Peyer's patch (tissue), 4 donors: ENCODE measurements around the gene TBCK. TPM values are rescaled to one million over a fixed set of nuclear protein-coding genes. Genes with fewer than 3 reads are reported as not detected.

Experiments used
- DNase-seq, 3 donors: peaks; one replicate each; pipeline ENCODE4 v3.0.0-alpha.2; 2017 to 2019
- H3K27ac ChIP-seq, 4 donors: fragments of 200-600 bp; sonication (generic); one replicate each; pipeline ENCODE4 v1.5.1; 2016 to 2019
- H3K27me3 ChIP-seq, 2 donors: fragments of 200-600 bp; sonication (generic); one replicate each; pipeline ENCODE4 v1.5.1; 2019
- H3K36me3 ChIP-seq, 3 donors: fragments of 200-600 bp; sonication (generic); one replicate each; pipeline ENCODE4 v1.5.1; 2016 to 2019
- H3K4me1 ChIP-seq, 4 donors: fragments of 200-600 bp; sonication (generic); one replicate each; pipeline ENCODE4 v1.5.1; 2016 to 2019
- H3K4me3 ChIP-seq, 4 donors: fragments of 200-600 bp; sonication (generic); 1 replicate in 3 of 4; 2 replicates in 1 of 4; pipeline ENCODE4 v1.5.1; 2016 to 2019; ENCODE audit warnings: mild to moderate bottlenecking in 1 of 4
- H3K9me3 ChIP-seq, 4 donors: fragments of 200-600 bp; sonication (generic); one replicate each; pipeline ENCODE4 v1.5.1; 2016 to 2019; ENCODE audit warnings: mild to moderate bottlenecking in 1 of 4
- POLR2A ChIP-seq, 2 donors: fragments of 450-650 bp; IDR thresholded peaks; one replicate each; pipeline ENCODE4 v1.5.1; 2017; ENCODE audit warnings: antibody characterized with exemption in 2 of 2, mild to moderate bottlenecking in 2 of 2, moderate library complexity in 2 of 2
- total RNA-seq, 4 donors: library from RNA; depleted of rRNA; stranded (reverse); fragments of >200 nt; gene quantifications; one replicate each; pipeline ENCODE4 v1.1.0, GENCODE V29; 2016
- TF ChIP-seq, protein P1 (sequence below), 6 experiments: fragments of 450-650 bp in 4 of 6; fragments of 200-600 bp in 2 of 6; sonication (generic) in 1 of 6; IDR thresholded peaks; one replicate each; pipeline ENCODE4 v1.5.1; 2017 to 2019; ENCODE audit warnings: antibody characterized with exemption in 6 of 6, mild to moderate bottlenecking in 3 of 6, moderate library complexity in 1 of 6

The TBCK gene
- total RNA-seq, 4 donors from 2014 or later = 39.9 to 96.6 (median 53.1) TPM

DNA sequence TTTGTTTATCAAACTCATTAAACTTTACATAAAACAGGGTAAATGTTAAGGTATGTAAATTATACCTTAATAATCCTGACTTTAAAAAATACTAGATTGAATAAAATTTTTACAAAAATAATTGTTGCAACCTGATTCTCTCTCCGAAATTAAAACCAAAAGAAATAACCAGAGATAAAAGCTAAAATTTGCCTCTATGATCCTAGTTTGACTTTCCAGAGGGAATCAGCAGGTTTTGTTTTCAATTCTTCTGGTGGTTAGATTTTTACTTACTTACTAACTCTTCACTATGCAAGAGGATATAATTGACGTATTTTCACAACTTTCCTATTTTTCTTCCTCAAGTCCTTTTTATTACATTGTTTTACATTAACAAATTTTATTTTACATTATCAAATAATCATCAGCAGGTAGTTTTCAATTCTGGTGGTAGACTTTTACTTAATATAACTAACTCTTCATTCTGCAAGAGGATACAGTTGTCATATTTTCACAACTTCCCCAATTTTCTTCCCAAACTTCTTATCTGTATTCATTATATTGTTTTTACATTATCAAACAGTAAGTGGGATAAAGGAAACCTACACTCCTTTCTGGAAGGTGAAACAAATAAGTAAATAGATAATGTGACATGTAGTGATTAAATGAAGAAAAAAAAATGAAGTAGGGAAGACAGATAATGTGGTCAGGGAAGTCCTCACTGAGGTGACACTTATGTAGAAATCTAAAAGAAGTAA lies 52.2 kb downstream of the TBCK start:
- Histone ChIP-seq H3K9me3 (no peaks in the 10 kb centered on the region), H3K4me3 (peak overlapping the region in 1 of 4 donors; percentile 3), H3K36me3 (no peaks in the 10 kb centered on the region), H3K4me1 (no peaks in the 10 kb centered on the region), H3K27me3 (no peaks in the 10 kb centered on the region), H3K27ac (peak overlapping the region in 2 of 4 donors; percentile 28 to 53)
- TF ChIP-seq POLR2A (IDR thresholded peaks at IDR 0.05) = no peak
- TF ChIP-seq, protein P1, sequence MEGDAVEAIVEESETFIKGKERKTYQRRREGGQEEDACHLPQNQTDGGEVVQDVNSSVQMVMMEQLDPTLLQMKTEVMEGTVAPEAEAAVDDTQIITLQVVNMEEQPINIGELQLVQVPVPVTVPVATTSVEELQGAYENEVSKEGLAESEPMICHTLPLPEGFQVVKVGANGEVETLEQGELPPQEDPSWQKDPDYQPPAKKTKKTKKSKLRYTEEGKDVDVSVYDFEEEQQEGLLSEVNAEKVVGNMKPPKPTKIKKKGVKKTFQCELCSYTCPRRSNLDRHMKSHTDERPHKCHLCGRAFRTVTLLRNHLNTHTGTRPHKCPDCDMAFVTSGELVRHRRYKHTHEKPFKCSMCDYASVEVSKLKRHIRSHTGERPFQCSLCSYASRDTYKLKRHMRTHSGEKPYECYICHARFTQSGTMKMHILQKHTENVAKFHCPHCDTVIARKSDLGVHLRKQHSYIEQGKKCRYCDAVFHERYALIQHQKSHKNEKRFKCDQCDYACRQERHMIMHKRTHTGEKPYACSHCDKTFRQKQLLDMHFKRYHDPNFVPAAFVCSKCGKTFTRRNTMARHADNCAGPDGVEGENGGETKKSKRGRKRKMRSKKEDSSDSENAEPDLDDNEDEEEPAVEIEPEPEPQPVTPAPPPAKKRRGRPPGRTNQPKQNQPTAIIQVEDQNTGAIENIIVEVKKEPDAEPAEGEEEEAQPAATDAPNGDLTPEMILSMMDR (IDR thresholded peaks at IDR 0.05) = no peak
- DNase-seq = no peak

DNA sequence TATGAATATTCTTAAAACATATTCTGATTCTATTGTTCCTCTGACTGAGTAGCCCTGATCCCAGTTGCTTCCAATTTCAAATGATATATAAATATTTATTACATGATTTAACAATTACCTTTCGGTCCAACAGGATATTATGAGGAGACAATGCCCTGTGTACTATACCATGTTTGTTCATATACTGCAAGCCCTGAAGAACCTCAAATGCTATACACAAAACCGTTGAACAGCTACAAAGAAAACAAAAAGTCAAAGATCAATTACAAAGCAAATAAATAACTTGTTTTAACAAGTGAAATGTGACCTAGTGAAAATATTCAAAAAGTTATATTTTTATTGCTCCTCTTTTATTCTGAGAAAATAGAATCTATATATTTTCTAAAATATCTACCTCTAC lies 54.0 kb downstream of the TBCK start:
- H3K27ac ChIP-seq = no peak overlapping the region
- H3K27me3 ChIP-seq = no peaks in the 10 kb centered on the region
- H3K9me3 ChIP-seq = no peaks in the 10 kb centered on the region

DNA sequence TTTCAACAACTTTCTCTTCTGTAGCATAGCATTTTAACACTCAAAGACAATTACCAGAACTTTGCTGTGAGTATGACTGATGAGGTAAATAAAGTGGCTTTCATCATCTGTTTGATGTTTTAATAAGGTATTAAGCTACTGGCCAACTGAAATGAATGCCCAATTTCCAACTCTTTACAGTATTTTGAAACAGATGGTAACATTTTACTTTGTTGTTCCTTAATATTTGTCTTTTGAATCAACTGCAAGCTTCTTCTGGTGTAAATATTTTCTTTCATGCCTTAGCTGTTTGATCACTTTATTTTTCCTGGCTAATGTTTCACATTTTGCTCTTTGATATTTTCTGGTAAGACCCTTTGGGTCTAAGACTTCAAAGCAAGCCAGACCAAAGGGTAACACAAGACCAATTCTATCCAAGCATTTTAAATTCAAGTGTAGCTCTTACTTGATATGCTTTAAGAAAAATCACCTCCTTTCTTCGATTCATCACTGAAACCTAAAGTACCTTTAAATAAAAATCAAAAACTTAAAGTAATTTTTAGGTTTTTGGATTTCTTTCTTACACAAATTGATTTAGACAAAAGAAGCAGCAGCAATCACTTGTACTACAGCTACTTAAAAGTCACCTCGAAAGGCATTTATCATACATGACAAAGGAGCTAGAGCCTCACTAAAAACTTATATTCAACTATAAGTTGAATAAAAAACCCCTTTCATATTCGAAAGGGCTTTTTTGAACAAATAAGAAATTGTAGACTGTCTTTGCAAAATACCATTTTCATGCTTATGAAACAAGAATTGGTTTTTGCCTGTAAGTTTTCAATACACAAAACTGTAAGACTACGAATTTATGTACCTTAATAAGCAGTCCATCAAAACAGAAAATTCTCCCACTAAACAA lies 57.6 kb downstream of the TBCK start:
- H3K27me3 ChIP-seq = no peaks in the 10 kb centered on the region
- no peak for DNase-seq
- H3K4me3 ChIP-seq = no peak overlapping the region
- H3K9me3 ChIP-seq = no peaks in the 10 kb centered on the region
- no peaks in the 10 kb centered on the region for H3K4me1 ChIP-seq
- H3K27ac ChIP-seq = no peak overlapping the region
- TF ChIP-seq, protein P1 (IDR thresholded peaks at IDR 0.05) = no peak
- no peak for TF ChIP-seq POLR2A (IDR thresholded peaks at IDR 0.05)
- peaks cover 0 to 15% (median 0%) of the 10 kb centered on the region in 3 donors for H3K36me3 ChIP-seq

More for the DNA sequence above, 54.0 kb downstream of the TBCK start:
- DNase-seq = no peak
- TF ChIP-seq, protein P1 (IDR thresholded peaks at IDR 0.05) = no peak
- TF ChIP-seq POLR2A (IDR thresholded peaks at IDR 0.05) = no peak
- no peaks in the 10 kb centered on the region for H3K4me1 ChIP-seq
- no peaks in the 10 kb centered on the region for H3K36me3 ChIP-seq
- H3K4me3 ChIP-seq = no peak overlapping the region

DNA sequence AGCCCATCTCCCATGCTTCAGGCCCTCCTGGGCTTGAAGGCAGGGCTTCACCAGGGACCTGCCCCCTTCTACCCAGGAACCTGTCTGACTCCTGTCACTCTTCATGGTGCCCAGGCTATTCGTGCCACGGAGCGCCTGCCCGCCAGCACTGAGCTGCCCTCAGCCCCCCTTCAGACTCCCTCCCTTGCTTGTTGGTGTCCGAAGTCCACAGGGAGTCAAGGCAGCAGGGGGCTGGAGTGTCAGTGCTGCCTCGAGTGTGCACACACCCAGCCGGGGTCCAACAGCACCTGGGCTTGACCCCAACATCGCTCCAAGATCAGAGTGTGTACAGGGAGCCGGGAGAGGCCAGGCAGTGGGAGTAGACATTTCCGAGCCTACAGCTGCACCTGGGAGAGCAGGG lies 59.8 kb downstream of the TBCK start:
- Histone ChIP-seq H3K4me1 (no peaks in the 10 kb centered on the region), H3K9me3 (no peaks in the 10 kb centered on the region), H3K36me3 (peaks cover 0 to 15% (median 0%) of the 10 kb centered on the region in 3 donors), H3K4me3 (no peak overlapping the region), H3K27me3 (no peaks in the 10 kb centered on the region), H3K27ac (no peak overlapping the region)
- no peak for TF ChIP-seq POLR2A (IDR thresholded peaks at IDR 0.05)
- TF ChIP-seq, protein P1 (IDR thresholded peaks at IDR 0.05) = no peak
- DNase-seq = no peak

DNA sequence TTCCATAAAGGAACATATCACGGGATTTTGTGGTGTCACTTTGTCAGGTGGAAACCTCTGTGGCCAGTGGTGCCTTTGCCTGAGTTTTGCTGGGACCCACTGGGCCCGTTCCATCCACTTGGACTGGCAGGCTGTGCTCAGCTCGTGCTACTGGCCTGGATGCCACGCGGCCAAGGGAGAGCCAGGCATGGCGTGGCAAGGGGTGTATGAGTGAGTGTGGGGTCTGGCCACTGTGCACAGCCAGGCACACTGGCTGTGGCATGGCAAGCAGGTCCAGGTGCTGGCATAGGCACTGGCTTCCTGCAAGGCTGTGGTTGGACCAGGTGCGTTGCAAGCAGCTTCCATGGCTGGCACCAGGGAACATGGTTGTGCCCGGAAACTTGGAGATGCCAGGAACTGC lies 60.8 kb downstream of the TBCK start:
- no peak overlapping the region for H3K4me3 ChIP-seq
- TF ChIP-seq, protein P1 (IDR thresholded peaks at IDR 0.05) = no peak
- TF ChIP-seq POLR2A (IDR thresholded peaks at IDR 0.05) = no peak
- no peak overlapping the region for H3K27ac ChIP-seq
- no peaks in the 10 kb centered on the region for H3K27me3 ChIP-seq
- peaks cover 0 to 23% (median 0%) of the 10 kb centered on the region in 3 donors for H3K36me3 ChIP-seq
- no peaks in the 10 kb centered on the region for H3K9me3 ChIP-seq
- DNase-seq = no peak
- H3K4me1 ChIP-seq = no peaks in the 10 kb centered on the region
